ENCODE results near the gene NDUFV3.
"Not testable (repeated sequence)": the region's sequence is repeated elsewhere in the genome, so short reads cannot be mapped to it uniquely, and the experiment has no call there.

Gene NDUFV3

GRCh38 chr21:42892931-42893755, at the start of gene NDUFV3:
TSS of gene NDUFV3 (plus strand) at chr21:42893309. CDS start at chr21:42893334, 25 bp downstream.
- DNase-seq (ENCODE audit: low read depth, low spot score): peak; percentile 100

- no peak for DNase-seq (ENCODE audit: low read depth, low spot score)
These were observed 48.5 kb upstream of the NDUFV3 start for GRCh38 chr21:42844411-42845113.

- no peak for DNase-seq (ENCODE audit: low read depth, low spot score)
These were observed 47.7 kb upstream of the NDUFV3 start for GRCh38 chr21:42845296-42845965.

GRCh38 chr21:42846221-42846620, 46.9 kb upstream of the NDUFV3 start:
- DNase-seq (ENCODE audit: low read depth, low spot score): no peak

GRCh38 chr21:42847051-42847707, 45.9 kb upstream of the NDUFV3 start:
- no peak for DNase-seq (ENCODE audit: low read depth, low spot score)

- no peak for DNase-seq (ENCODE audit: low read depth, low spot score)
These were observed 45.4 kb upstream of the NDUFV3 start for GRCh38 chr21:42847726-42848125.

GRCh38 chr21:42848144-42848931, 44.8 kb upstream of the NDUFV3 start:
- not testable (repeated sequence) for DNase-seq (ENCODE audit: low read depth, low spot score)

- no peak for DNase-seq (ENCODE audit: low read depth, low spot score)
These were observed 44.0 kb upstream of the NDUFV3 start for GRCh38 chr21:42848932-42849758.

- no peak for DNase-seq (ENCODE audit: low read depth, low spot score)
These were observed 43.2 kb upstream of the NDUFV3 start for GRCh38 chr21:42849759-42850412.

GRCh38 chr21:42850463-42850862, 42.6 kb upstream of the NDUFV3 start:
- DNase-seq (ENCODE audit: low read depth, low spot score): no peak

GRCh38 chr21:42850866-42851391, 42.2 kb upstream of the NDUFV3 start:
- DNase-seq (ENCODE audit: low read depth, low spot score): no peak

- no peak for DNase-seq (ENCODE audit: low read depth, low spot score)
These were observed 41.1 kb upstream of the NDUFV3 start for GRCh38 chr21:42851812-42852665.

GRCh38 chr21:42852925-42853570, 40.1 kb upstream of the NDUFV3 start:
- no peak for DNase-seq (ENCODE audit: low read depth, low spot score)

- DNase-seq (ENCODE audit: low read depth, low spot score): no peak
These were observed 39.5 kb upstream of the NDUFV3 start for GRCh38 chr21:42853621-42854020.

GRCh38 chr21:42854246-42855010, 38.7 kb upstream of the NDUFV3 start:
- no peak for DNase-seq (ENCODE audit: low read depth, low spot score)

- no peak for DNase-seq (ENCODE audit: low read depth, low spot score)
These were observed 37.8 kb upstream of the NDUFV3 start for GRCh38 chr21:42855171-42855936.

All from activated naive CD8-positive, alpha-beta T cell treated with anti-CD3 and anti-CD28 coated beads, Interleukin-2, amount 50 U/mL, for 16 hours (primary cell).